Pancreas (tissue), 10 donors: ENCODE results near the gene GSTM5. TPM values are rescaled to one million over a fixed set of nuclear protein-coding genes. Genes with fewer than 3 reads are reported as not detected.

Experiments
- ATAC-seq, 4 donors: fragments of 200-7000 bp; cut with Tn5 transposase; one replicate each; pipeline versions ENCODE4 v1.8.0 to v1.9.1; 2020; ENCODE audit warnings: mild to moderate bottlenecking in 4 of 4, moderate library complexity in 4 of 4
- DNase-seq, 6 donors: peaks; one replicate each; pipeline ENCODE4 v3.0.0-alpha.2; 2020
- FAIRE-seq: peaks from 2 replicates; lab custom pipeline; 2012; peaks lifted over from hg19 to GRCh38; lab: Jason Lieb, UNC
- H3K27ac ChIP-seq, 4 donors: fragments of 200-600 bp; sonication (generic); 1 replicate in 3 of 4; 2 replicates in 1 of 4; pipeline versions ENCODE4 v1.5.0 to v1.8.0; 2020
- H3K27me3 ChIP-seq, 4 donors: fragments of 200-600 bp; one replicate each; pipeline ENCODE4 v1.8.0; 2021
- H3K36me3 ChIP-seq, 3 donors: fragments of 200-600 bp; sonication (generic) in 1 of 3; one replicate each; pipeline versions ENCODE4 v1.5.0 to v1.8.0; 2020 to 2021
- H3K4me1 ChIP-seq, 3 donors: fragments of 200-600 bp; one replicate each; pipeline ENCODE4 v1.8.0; 2021
- H3K4me3 ChIP-seq, 4 donors: fragments of 200-600 bp; sonication (generic) in 2 of 4; one replicate each; pipeline versions ENCODE4 v1.5.0 to v1.8.0; 2020 to 2021
- H3K9me3 ChIP-seq, 4 donors: fragments of 200-600 bp; one replicate each; pipeline ENCODE4 v1.8.0; 2021
- CTCF ChIP-seq, 4 donors: fragments of 200-600 bp; sonication (generic) in 3 of 4; IDR thresholded peaks; one replicate each; pipeline versions ENCODE4 v1.5.0 to v1.8.0; 2021; ENCODE audit warnings: antibody characterized with exemption in 4 of 4
- WGBS, 2 donors: extraction: QIAGEN DNeasy Blood & Tissue Kit; methylation state at CpG; one replicate each; pipeline ENCODE4 v1.1.7; 2013; 5-methylcytosine and 5-hydroxymethylcytosine counted together
- intact Hi-C, 3 donors: fragments of 100-400 bp; cut with DNase I; formaldehyde crosslinking; loops; one replicate each; pipeline versions ENCODE4 v1.11.1 to v1.14.2; 2022
- polyA plus RNA-seq, 2 donors: library from polyadenylated mRNA; stranded (reverse); fragments of 200-250 nt; gene quantifications; one replicate each; pipeline ENCODE4 v1.2.3, GENCODE V29; 2013
- total RNA-seq, 6 donors: library from RNA; stranded (reverse); fragmentation: NEBNext Ultra II Directional in 4 of 6; extraction: Animal tissue kit (Norgen Biotek cat#: 25700) in 4 of 6; gene quantifications; one replicate each; pipeline versions ENCODE4 v1.2.1 to v1.2.4, GENCODE V29; 2021 to 2023
- donor health status: healthy with polysubstance abuse.
- donor health status: DM: no; HTN: no; CAD: no; lungs with moderate emphysema.
- donor health status: DM: no; HTN: no; CAD: no.
- donor health status: control.
- donor health status: control.
- donor health status: Bipolar disorder and iron deficiency.
- donor health status: DM: yes; HTN: yes; CAD: no.
- donor health status: DM: no; HTN: no; CAD: no.
- donor health status: DM: no; HTN: no; CAD: no.
- donor health status: DM: yes; HTN: yes; CAD: no.

Gene GSTM5
- total and polyA plus RNA-seq, 8 donors = 0.42 to 4.5 (median 2.1) TPM

GRCh38 chr1:109712321-109712864 is 342 bp downstream of the GSTM5 start:
- H3K4me1 ChIP-seq = no peaks in the 10 kb centered on the region
- no peaks in the 10 kb centered on the region for H3K27me3 ChIP-seq
- TF ChIP-seq CTCF (IDR thresholded peaks at IDR 0.05) = no peak
- peak in 1 of 4 donors; percentile 39 for ATAC-seq
- intact Hi-C loops = no loop called here
- WGBS, 2 donors = 74 to 82% methylated on average over 21 to 22 of the region's 22 CpGs
- no peaks in the 10 kb centered on the region for H3K36me3 ChIP-seq
- peak overlapping the region in 1 of 4 donors; percentile 7 for H3K4me3 ChIP-seq
- no peaks in the 10 kb centered on the region for H3K9me3 ChIP-seq
- H3K27ac ChIP-seq = no peak overlapping the region
- FAIRE-seq = no peak
- DNase-seq = no peak

GRCh38 chr1:109713636-109714035 is 1.6 kb downstream of the GSTM5 start:
- Histone ChIP-seq H3K27ac (no peak overlapping the region), H3K27me3 (no peaks in the 10 kb centered on the region), H3K36me3 (no peaks in the 10 kb centered on the region), H3K4me3 (no peak overlapping the region), H3K4me1 (no peaks in the 10 kb centered on the region), H3K9me3 (no peaks in the 10 kb centered on the region)
- TF ChIP-seq CTCF (IDR thresholded peaks at IDR 0.05) = no peak
- FAIRE-seq = no peak
- whole genome bisulfite sequencing, 2 donors = 64 to 83% methylated on average over 5 of the region's 5 CpGs
- ATAC-seq = no peak
- intact Hi-C loops = no loop called here
- DNase-seq = no peak

GRCh38 chr1:109714661-109715372 is 2.8 kb downstream of the GSTM5 start:
- no peaks in the 10 kb centered on the region for H3K9me3 ChIP-seq
- H3K36me3 ChIP-seq = no peaks in the 10 kb centered on the region
- ATAC-seq (no peak), DNase-seq (no peak), FAIRE-seq (no peak)
- 82 to 83% methylated on average over 12 of the region's 12 CpGs for WGBS, 2 donors
- no peak for TF ChIP-seq CTCF (IDR thresholded peaks at IDR 0.05)
- no peaks in the 10 kb centered on the region for H3K27me3 ChIP-seq
- H3K27ac ChIP-seq = no peak overlapping the region
- intact Hi-C loops = no loop called here
- no peaks in the 10 kb centered on the region for H3K4me1 ChIP-seq
- H3K4me3 ChIP-seq = no peak overlapping the region

- 78 to 84% methylated on average over 3 of the region's 3 CpGs for WGBS, 2 donors
- no peaks in the 10 kb centered on the region for H3K4me1 ChIP-seq
- no peaks in the 10 kb centered on the region for H3K27me3 ChIP-seq
- intact Hi-C loops = no loop called here
- no peak for DNase-seq
- H3K9me3 ChIP-seq = no peaks in the 10 kb centered on the region
- H3K27ac ChIP-seq = no peak overlapping the region
- H3K4me3 ChIP-seq = no peak overlapping the region
- no peak for TF ChIP-seq CTCF (IDR thresholded peaks at IDR 0.05)
- no peak for FAIRE-seq
- no peak for ATAC-seq
- no peaks in the 10 kb centered on the region for H3K36me3 ChIP-seq
These were observed 4.1 kb downstream of the GSTM5 start for GRCh38 chr1:109716121-109716520.

GRCh38 chr1:109716570-109717090 is 4.6 kb downstream of the GSTM5 start:
- WGBS, 2 donors = 52 to 63% methylated on average over 3 of the region's 3 CpGs
- no peak for FAIRE-seq
- ATAC-seq = no peak
- H3K27me3 ChIP-seq = no peaks in the 10 kb centered on the region
- no peaks in the 10 kb centered on the region for H3K4me1 ChIP-seq
- no peak overlapping the region for H3K27ac ChIP-seq
- TF ChIP-seq CTCF (IDR thresholded peaks at IDR 0.05) = no peak
- intact Hi-C loops = no loop called here
- H3K36me3 ChIP-seq = no peaks in the 10 kb centered on the region
- H3K4me3 ChIP-seq = no peak overlapping the region
- H3K9me3 ChIP-seq = no peaks in the 10 kb centered on the region
- no peak for DNase-seq
